CD4-positive, alpha-beta T cell (primary cell): ENCODE data around the gene DENND1A. TPM values are rescaled to one million over a fixed set of nuclear protein-coding genes. Genes with fewer than 3 reads are reported as not detected.

Experiments used
- ATAC-seq: fragments of 200-7000 bp; cut with Tn5 transposase; one replicate; pipeline ENCODE4 v1.10.0; 2022; ENCODE audit warnings: mild to moderate bottlenecking; ENCODE audit not compliant: poor library complexity
- CTCF ChIA-PET: fragments of 350-600 bp; sonication (Branson Sonifier 250); formaldehyde crosslinking; loops from one replicate; lab custom pipeline; 2021; ENCODE audit warnings: antibody characterized with exemption, inconsistent platforms; lab: Charles Lee
- POLR2A ChIA-PET: fragments of 350-600 bp; sonication (Branson Sonifier 250); formaldehyde crosslinking; loops from one replicate; lab custom pipeline; 2021; ENCODE audit warnings: antibody characterized with exemption, inconsistent platforms; lab: Charles Lee
- DNase-seq, 14 experiments: peaks; one replicate each; pipeline ENCODE4 v3.0.0-alpha.2; 2013 to 2020; ENCODE audit warnings: mixed read lengths in 2 of 14
- H3K27ac ChIP-seq, 2 donors: one replicate each; pipeline versions ENCODE4 v1.5.1 to v1.7.0; 2013; ENCODE audit warnings: low read length in 2 of 2, low read depth in 1 of 2, mild to moderate bottlenecking in 1 of 2
- H3K27me3 ChIP-seq, 2 experiments: 1 replicate in 1 of 2; 2 replicates in 1 of 2; pipeline versions ENCODE4 v1.6.1 to v1.7.0; 2013; ENCODE audit warnings: low read length in 2 of 2, control low read depth in 1 of 2, mild to moderate bottlenecking in 1 of 2, moderate library complexity in 1 of 2; ENCODE audit not compliant: insufficient read depth in 2 of 2, control insufficient read depth in 1 of 2
- H3K36me3 ChIP-seq: one replicate; pipeline ENCODE4 v1.6.1; 2013; ENCODE audit warnings: low read length, control low read depth; ENCODE audit not compliant: insufficient read depth
- H3K4me1 ChIP-seq: one replicate; pipeline ENCODE4 v1.6.1; 2013; ENCODE audit warnings: low read length, control low read depth; ENCODE audit not compliant: insufficient read depth
- H3K4me3 ChIP-seq: one replicate; pipeline ENCODE4 v1.5.1; 2013; ENCODE audit warnings: mild to moderate bottlenecking, low read length, moderate library complexity
- H3K9me3 ChIP-seq, 2 experiments: 1 replicate in 1 of 2; 2 replicates in 1 of 2; pipeline versions ENCODE4 v1.6.1 to v1.7.0; 2013; ENCODE audit warnings: low read length in 2 of 2, mild to moderate bottlenecking in 2 of 2, control low read depth in 1 of 2, moderate library complexity in 1 of 2; ENCODE audit not compliant: control insufficient read depth in 1 of 2, insufficient read depth in 1 of 2
- H3K27ac Mint-ChIP-seq: one replicate; pipeline ENCODE4 v1.8.0; 2020; ENCODE audit warnings: mixed read lengths
- H3K27me3 Mint-ChIP-seq: one replicate; pipeline ENCODE4 v1.8.0; 2021; ENCODE audit warnings: mixed read lengths
- H3K36me3 Mint-ChIP-seq: one replicate; pipeline ENCODE4 v1.8.0; 2021; ENCODE audit warnings: low read depth, mixed read lengths
- H3K4me1 Mint-ChIP-seq: one replicate; pipeline ENCODE4 v1.8.0; 2021; ENCODE audit warnings: low read depth, mixed read lengths
- H3K4me3 Mint-ChIP-seq: one replicate; pipeline ENCODE4 v1.8.0; 2020; ENCODE audit warnings: mild to moderate bottlenecking, mixed read lengths
- H3K9me3 Mint-ChIP-seq: one replicate; pipeline ENCODE4 v1.8.0; 2020; ENCODE audit warnings: mixed read lengths
- CTCF ChIP-seq: fragments of 200-600 bp; IDR thresholded peaks from one replicate; pipeline ENCODE4 v1.8.0; 2022; ENCODE audit warnings: antibody characterized with exemption, mild to moderate bottlenecking
- intact Hi-C, 2 experiments: fragments of 100-400 bp; cut with DNase I in 1 of 2; cut with micrococcal nuclease in 1 of 2; formaldehyde crosslinking; loops; one replicate each; pipeline versions ENCODE4 v1.15.1 to v1.9.0; 2023 to 2025; cut with DNase I, micrococcal nuclease
- total RNA-seq, 174 experiments: library from RNA in 2 of 174; stranded (reverse) in 2 of 174; gene quantifications; one replicate each; pipeline ENCODE4 v1.2.3 and lab custom pipeline; 2021 to 2026

DENND1A gene
- total RNA-seq, 2 experiments from 2014 or later, result 20.0 to 20.6 TPM

GRCh38 chr9:123349033-123349432 lies 580.9 kb downstream of the DENND1A start:
- Mint-ChIP-seq H3K4me1 (peaks cover under 1% of the 10 kb centered on the region), H3K9me3 (no peaks in the 10 kb centered on the region), H3K27ac (no peak overlapping the region), H3K4me3 (no peak overlapping the region), H3K27me3 (no peaks in the 10 kb centered on the region), H3K36me3 (no peaks in the 10 kb centered on the region)
- no peak for ATAC-seq
- intact Hi-C loops, result no loop called here
- peaks cover 10% of the 10 kb centered on the region for H3K4me1 ChIP-seq
- H3K4me3 ChIP-seq, result no peak overlapping the region
- no peaks in the 10 kb centered on the region for H3K9me3 ChIP-seq
- CTCF ChIA-PET, result interaction anchor here (1.1 to 2.4 kb wide), 9 partner anchors 10 to 295 kb away, joined by 3 to 12 read pairs (median 5); no protein-coding TSS in a partner anchor
- no peaks in the 10 kb centered on the region for H3K27me3 ChIP-seq
- no peak for TF ChIP-seq CTCF
- DNase-seq, result no peak
- POLR2A ChIA-PET, result interaction anchor here (1.2 to 2.0 kb wide), 3 partner anchors 10 to 80 kb away, joined by 3 to 12 read pairs (median 7); partner anchors contain the start of gene STRBP
- H3K27ac ChIP-seq, result no peak overlapping the region
- H3K36me3 ChIP-seq, result no peaks in the 10 kb centered on the region

GRCh38 chr9:123348317-123348992 lies 581.5 kb downstream of the DENND1A start:
- no peak overlapping the region for H3K27ac ChIP-seq
- H3K27ac Mint-ChIP-seq, result no peak overlapping the region
- no peak for DNase-seq
- H3K4me3 ChIP-seq, result no peak overlapping the region
- intact Hi-C loops, result no loop called here
- no peaks in the 10 kb centered on the region for H3K27me3 Mint-ChIP-seq
- POLR2A ChIA-PET, result interaction anchor here (2.0 kb wide), 1 partner anchor 80 kb away, joined by 12 read pairs; the partner anchor contains the start of gene STRBP
- peaks cover 7% of the 10 kb centered on the region for H3K4me1 ChIP-seq
- no peaks in the 10 kb centered on the region for H3K36me3 ChIP-seq
- no peaks in the 10 kb centered on the region for H3K4me1 Mint-ChIP-seq
- CTCF ChIA-PET, result interaction anchor here (1.1 to 2.4 kb wide), 5 partner anchors 9 to 255 kb away, joined by 3 to 12 read pairs (median 8); no protein-coding TSS in a partner anchor
- H3K9me3 ChIP-seq, result no peaks in the 10 kb centered on the region
- ATAC-seq, result no peak
- H3K9me3 Mint-ChIP-seq, result no peaks in the 10 kb centered on the region
- no peak for TF ChIP-seq CTCF
- no peaks in the 10 kb centered on the region for H3K36me3 Mint-ChIP-seq
- no peak overlapping the region for H3K4me3 Mint-ChIP-seq
- H3K27me3 ChIP-seq, result no peaks in the 10 kb centered on the region

GRCh38 chr9:123347289-123348060 lies 582.5 kb downstream of the DENND1A start:
- Histone ChIP-seq H3K4me1 (peaks cover 7% of the 10 kb centered on the region), H3K36me3 (no peaks in the 10 kb centered on the region), H3K4me3 (no peak overlapping the region), H3K27ac (no peak overlapping the region), H3K9me3 (no peaks in the 10 kb centered on the region), H3K27me3 (no peaks in the 10 kb centered on the region)
- TF ChIP-seq CTCF, result no peak
- no peak overlapping the region for H3K4me3 Mint-ChIP-seq
- ATAC-seq (no peak), DNase-seq (no peak)
- ChIA-PET POLR2A (no interaction called here), CTCF (interaction anchor here (1.1 kb wide), 1 partner anchor 218 kb away, joined by 3 read pairs; no protein-coding TSS in a partner anchor)
- H3K9me3 Mint-ChIP-seq, result no peaks in the 10 kb centered on the region
- H3K4me1 Mint-ChIP-seq, result no peaks in the 10 kb centered on the region
- no peaks in the 10 kb centered on the region for H3K27me3 Mint-ChIP-seq
- H3K36me3 Mint-ChIP-seq, result no peaks in the 10 kb centered on the region
- intact Hi-C loops, result no loop called here
- H3K27ac Mint-ChIP-seq, result no peak overlapping the region
